K562 (cell line): Measurements from ENCODE around the gene NEMP2. TPM values are rescaled to one million over a fixed set of nuclear protein-coding genes. Genes with fewer than 3 reads are reported as not detected.

Source experiments
- ARHGAP35 ChIP-seq: fragments of 450-650 bp; IDR thresholded peaks from 2 replicates; pipeline ENCODE4 v1.6.1; 2018; ENCODE audit not compliant: partially characterized antibody
- BCLAF1 ChIP-seq, 2 experiments: fragments of 450-650 bp in 1 of 2; IDR thresholded peaks; 2 replicates each; pipeline ENCODE4 v1.6.1; 2011 to 2017; ENCODE audit warnings: low read depth in 2 of 2, antibody characterized with exemption in 1 of 2, borderline replicate concordance in 1 of 2, low read length in 1 of 2, mild to moderate bottlenecking in 1 of 2, mixed read lengths in 1 of 2; ENCODE audit not compliant: control insufficient read depth in 1 of 2
- EP300 ChIP-seq: IDR thresholded peaks from 2 replicates; pipeline ENCODE4 v1.6.1; 2012; ENCODE audit warnings: low read length, improper control_type of control experiment
- EZH2 ChIP-seq: IDR thresholded peaks from 2 replicates; pipeline ENCODE4 v1.6.1; 2012; ENCODE audit warnings: low read depth, mild to moderate bottlenecking, inconsistent platforms, low read length, borderline replicate concordance
- FOXA1 ChIP-seq: fragments of 450-650 bp; IDR thresholded peaks from 2 replicates; pipeline ENCODE4 v1.6.1; 2016; ENCODE audit warnings: mild to moderate bottlenecking, borderline replicate concordance
- MXI1 ChIP-seq: IDR thresholded peaks from 2 replicates; pipeline ENCODE4 v1.6.1; 2011; ENCODE audit warnings: low read depth, mild to moderate bottlenecking, improper control_type of control experiment, low read length
- NFIC ChIP-seq: fragments of 450-650 bp; IDR thresholded peaks from 2 replicates; pipeline ENCODE4 v1.6.1; 2017; ENCODE audit warnings: mild to moderate bottlenecking, inconsistent platforms
- PRMT5 ChIP-seq: sonication (generic); formaldehyde crosslinking; IDR thresholded peaks from 2 replicates; pipeline ENCODE4 v1.5.0; 2020; ENCODE audit warnings: missing genetic modification reagents
- PTRF ChIP-seq: fragments of 450-650 bp; IDR thresholded peaks from 2 replicates; pipeline ENCODE4 v1.6.1; 2016; ENCODE audit warnings: mild to moderate bottlenecking, missing genetic modification characterization, missing compliant biosample characterization
- PTTG1 ChIP-seq: fragments of 450-650 bp; IDR thresholded peaks from 2 replicates; pipeline ENCODE4 v1.6.1; 2016; ENCODE audit warnings: low read depth, mild to moderate bottlenecking, missing genetic modification characterization, missing compliant biosample characterization
- TARDBP ChIP-seq: fragments of 450-650 bp; IDR thresholded peaks from 2 replicates; pipeline ENCODE4 v1.6.1; 2016
- ZNF146 ChIP-seq: IDR thresholded peaks from one replicate; pipeline ENCODE4 v1.6.1; 2018; ENCODE audit warnings: missing compliant biosample characterization; ENCODE audit not compliant: unreplicated experiment
- ZNF696 ChIP-seq: fragments of 250-450 bp; sonication (Bioruptor Pico); conservative IDR thresholded peaks from 2 replicates; pipeline ENCODE4 v1.4.0; 2020; ENCODE audit warnings: mild to moderate bottlenecking, moderate library complexity
- polyA plus RNA-seq, 8 experiments: library from polyadenylated mRNA; depleted of rRNA in 4 of 8; stranded (reverse) in 5 of 8; unstranded in 3 of 8; fragments of >200 nt; fragmentation: Nextera tagmentation in 2 of 8; fragmentation: Illumina TruSeq in 1 of 8; extraction: Ambion mirVana in 2 of 8; extraction: Trizol in 1 of 8; gene quantifications; 2 replicates each; pipeline versions ENCODE4 v1.2.1 to v1.2.3, GENCODE V29; 2011 to 2014; ENCODE audit warnings: inconsistent platforms in 1 of 8, missing spikeins in 1 of 8
- total RNA-seq, 7 experiments: library from RNA; depleted of rRNA in 6 of 7; stranded (reverse); fragments of >200 nt in 6 of 7; fragmentation: Illumina TruSeq in 2 of 7; extraction: Trizol in 2 of 7; gene quantifications; 2 replicates each; pipeline versions ENCODE4 v1.2.1 to v1.2.3, GENCODE V29; 2011 to 2021; ENCODE audit warnings: low replicate concordance in 1 of 7
- TF ChIP-seq, protein P1 (sequence below): fragments of 450-650 bp; IDR thresholded peaks from 2 replicates; pipeline ENCODE4 v1.6.1; 2016; ENCODE audit warnings: missing biosample characterization, missing genetic modification characterization
- TF ChIP-seq, protein P2 (sequence below), 2 experiments: fragments of 450-650 bp; IDR thresholded peaks; 2 replicates each; pipeline ENCODE4 v1.6.1; 2016; ENCODE audit warnings: mild to moderate bottlenecking in 2 of 2, borderline replicate concordance in 1 of 2, low read depth in 1 of 2, moderate library complexity in 1 of 2

NEMP2 gene
- total and polyA plus RNA-seq, 9 of the 15 experiments (the other 6 are each of a cell fraction or from before 2014, with no cell fraction given) = 0.32 to 3.0 (median 1.7) TPM

DNA sequence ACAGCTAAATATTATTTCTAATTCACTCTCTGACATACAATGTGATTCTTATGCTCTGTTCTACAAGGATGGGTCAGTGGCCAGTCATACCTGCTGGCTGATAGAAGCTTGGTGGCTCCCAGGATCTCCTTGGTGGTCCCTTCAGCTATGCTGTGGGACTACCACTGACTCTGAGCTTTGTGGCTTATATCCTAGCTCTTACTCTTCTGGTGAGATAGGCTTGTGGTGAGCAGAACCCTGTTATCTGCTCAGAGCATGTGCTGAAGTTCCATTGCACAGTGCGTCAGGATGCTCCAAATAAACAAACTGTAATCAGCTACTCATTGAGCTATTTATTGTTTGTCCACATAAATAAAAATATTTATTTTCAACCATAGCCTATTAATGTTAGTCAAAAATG lies 74.6 kb downstream of the NEMP2 start (continued):
- TF ChIP-seq PTRF (tag) = no peak
- TF ChIP-seq, protein P1, sequence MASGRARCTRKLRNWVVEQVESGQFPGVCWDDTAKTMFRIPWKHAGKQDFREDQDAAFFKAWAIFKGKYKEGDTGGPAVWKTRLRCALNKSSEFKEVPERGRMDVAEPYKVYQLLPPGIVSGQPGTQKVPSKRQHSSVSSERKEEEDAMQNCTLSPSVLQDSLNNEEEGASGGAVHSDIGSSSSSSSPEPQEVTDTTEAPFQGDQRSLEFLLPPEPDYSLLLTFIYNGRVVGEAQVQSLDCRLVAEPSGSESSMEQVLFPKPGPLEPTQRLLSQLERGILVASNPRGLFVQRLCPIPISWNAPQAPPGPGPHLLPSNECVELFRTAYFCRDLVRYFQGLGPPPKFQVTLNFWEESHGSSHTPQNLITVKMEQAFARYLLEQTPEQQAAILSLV (tag) = no peak
- no peak for TF ChIP-seq EZH2
- no peak for TF ChIP-seq PRMT5
- no peak for TF ChIP-seq ZNF146 (CRISPR knock-in tag)
- TF ChIP-seq ARHGAP35 = no peak
- TF ChIP-seq TARDBP = no peak
- TF ChIP-seq ZNF696 = no peak
- TF ChIP-seq BCLAF1 (IDR thresholded peaks at IDR 0.05; ENCODE audit: borderline replicate concordance in 1 of 2, control insufficient read depth in 1 of 2, low read depth in 2 of 2, low read length in 1 of 2) = no peak
- TF ChIP-seq, protein P2, sequence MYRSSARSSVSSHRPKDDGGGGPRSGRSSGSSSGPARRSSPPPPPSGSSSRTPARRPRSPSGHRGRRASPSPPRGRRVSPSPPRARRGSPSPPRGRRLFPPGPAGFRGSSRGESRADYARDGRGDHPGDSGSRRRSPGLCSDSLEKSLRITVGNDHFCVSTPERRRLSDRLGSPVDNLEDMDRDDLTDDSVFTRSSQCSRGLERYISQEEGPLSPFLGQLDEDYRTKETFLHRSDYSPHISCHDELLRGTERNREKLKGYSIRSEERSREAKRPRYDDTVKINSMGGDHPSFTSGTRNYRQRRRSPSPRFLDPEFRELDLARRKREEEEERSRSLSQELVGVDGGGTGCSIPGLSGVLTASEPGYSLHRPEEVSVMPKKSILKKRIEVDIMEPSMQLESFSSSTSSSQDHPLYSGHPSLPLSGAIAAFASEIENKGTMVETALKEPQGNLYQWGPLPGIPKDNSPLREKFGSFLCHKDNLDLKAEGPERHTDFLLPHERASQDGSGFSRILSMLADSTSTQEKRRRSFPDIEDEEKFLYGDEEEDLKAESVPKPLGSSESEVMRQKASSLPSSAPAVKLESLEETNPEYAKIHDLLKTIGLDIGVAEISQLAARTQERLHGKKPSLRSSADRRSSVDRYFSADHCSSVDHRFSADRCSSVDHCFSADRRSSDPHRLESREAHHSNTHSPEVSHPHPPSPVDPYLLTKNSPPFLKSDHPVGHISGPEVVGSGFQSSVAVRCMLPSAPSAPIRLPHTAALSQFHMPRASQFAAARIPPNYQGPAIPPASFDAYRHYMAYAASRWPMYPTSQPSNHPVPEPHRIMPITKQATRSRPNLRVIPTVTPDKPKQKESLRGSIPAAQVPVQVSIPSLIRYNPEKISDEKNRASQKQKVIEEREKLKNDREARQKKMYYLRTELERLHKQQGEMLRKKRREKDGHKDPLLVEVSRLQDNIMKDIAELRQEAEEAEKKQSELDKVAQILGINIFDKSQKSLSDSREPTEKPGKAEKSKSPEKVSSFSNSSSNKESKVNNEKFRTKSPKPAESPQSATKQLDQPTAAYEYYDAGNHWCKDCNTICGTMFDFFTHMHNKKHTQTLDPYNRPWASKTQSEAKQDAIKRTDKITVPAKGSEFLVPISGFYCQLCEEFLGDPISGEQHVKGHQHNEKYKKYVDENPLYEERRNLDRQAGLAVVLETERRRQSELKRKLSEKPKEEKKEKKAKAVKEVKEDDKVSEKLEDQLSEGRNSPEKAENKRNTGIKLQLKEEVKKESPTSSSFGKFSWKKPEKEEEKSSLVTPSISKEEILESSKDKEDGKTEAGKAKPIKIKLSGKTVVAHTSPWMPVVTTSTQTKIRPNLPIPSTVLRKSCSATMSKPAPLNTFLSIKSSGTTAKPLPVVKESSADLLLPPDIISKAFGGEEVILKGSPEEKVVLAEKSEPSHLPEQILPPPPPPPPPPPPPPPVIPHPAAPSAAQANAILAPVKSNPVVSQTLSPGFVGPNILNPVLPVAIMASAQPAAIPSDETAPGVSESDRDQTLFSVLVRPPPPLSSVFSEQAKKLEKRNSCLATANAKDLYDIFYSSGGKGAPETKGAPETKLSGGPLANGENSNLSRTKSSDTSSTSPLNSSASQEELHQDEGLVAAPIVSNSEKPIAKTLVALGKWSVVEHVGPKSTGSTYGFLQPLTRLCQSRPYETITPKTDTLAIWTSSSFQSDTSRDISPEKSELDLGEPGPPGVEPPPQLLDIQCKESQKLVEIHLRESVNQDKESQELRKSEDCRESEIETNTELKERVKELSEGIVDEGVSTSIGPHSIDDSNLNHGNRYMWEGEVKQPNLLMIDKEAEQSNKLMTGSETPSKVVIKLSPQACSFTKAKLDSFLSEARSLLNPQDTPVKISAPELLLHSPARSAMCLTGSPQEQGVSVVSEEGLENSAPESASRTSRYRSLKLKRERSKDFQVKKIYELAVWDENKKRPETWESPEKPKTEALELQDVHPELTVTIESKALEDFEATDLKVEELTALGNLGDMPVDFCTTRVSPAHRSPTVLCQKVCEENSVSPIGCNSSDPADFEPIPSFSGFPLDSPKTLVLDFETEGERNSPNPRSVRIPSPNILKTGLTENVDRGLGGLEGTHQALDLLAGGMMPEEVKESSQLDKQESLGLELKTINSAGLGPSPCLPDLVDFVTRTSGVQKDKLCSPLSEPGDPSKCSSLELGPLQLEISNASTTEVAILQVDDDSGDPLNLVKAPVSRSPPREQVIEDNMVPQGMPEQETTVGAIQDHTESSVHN (IDR thresholded peaks at IDR 0.05; ENCODE audit: borderline replicate concordance in 1 of 2, low read depth in 1 of 2) = no peak
- TF ChIP-seq FOXA1 = 0 out of 2 replicates have a peak, but pooled peaks have one; percentile 13
- TF ChIP-seq PTTG1 (tag) = no peak
- peak; percentile 21; the same call in 1 of the 2 replicates for TF ChIP-seq NFIC
- TF ChIP-seq EP300 = peak; percentile 89
- no peak for TF ChIP-seq MXI1
